ENCODE results near the gene ALG12. TPM values are rescaled to one million over a fixed set of nuclear protein-coding genes. Genes with fewer than 3 reads are reported as not detected.
"Not testable (repeated sequence)": the region's sequence is repeated elsewhere in the genome, so short reads cannot be mapped to it uniquely, and the experiment has no call there.

ALG12 gene
- total and polyA plus RNA-seq, 2 experiments from 2014 or later: 21.9 to 24.4 TPM

- in situ Hi-C loops (cut with MboI): no loop called here
- no peak for DNase-seq
- Histone ChIP-seq H3K4me1 (ENCODE audit: insufficient read depth) (peaks cover 11% of the 10 kb centered on the region), H3K4me3 (no peak overlapping the region), H2AFZ (no peak overlapping the region), H3K27me3 (replicated peaks; ENCODE audit: insufficient read depth) (no peaks in the 10 kb centered on the region), H3K36me3 (ENCODE audit: low read depth) (no peaks in the 10 kb centered on the region), H3K4me2 (ENCODE audit: unreplicated experiment) (no peak overlapping the region), H3K27ac (no peak overlapping the region), H3K9ac (no peak overlapping the region), H4K20me1 (ENCODE audit: insufficient read depth) (no peaks in the 10 kb centered on the region), H3K79me2 (ENCODE audit: insufficient read depth) (no peaks in the 10 kb centered on the region), H3K9me3 (ENCODE audit: low read depth) (no peaks in the 10 kb centered on the region), H3K9me2 (ENCODE audit: insufficient read depth) (no peaks in the 10 kb centered on the region), H3F3A (ENCODE audit: insufficient read depth) (no peaks in the 10 kb centered on the region)
- WGBS, 2 experiments (ENCODE audit: low coverage in 1 of 2, low lambda C conversion rate in 2 of 2, missing lambda C conversion rate in 2 of 2): 65 to 73% methylated on average over 18 to 20 of the region's 23 CpGs
- TF ChIP-seq EZH2phosphoT487 (IDR thresholded peaks at IDR 0.05; ENCODE audit: insufficient read depth, low read depth): no peak
Observed at GRCh38 chr22:49948116-49948957, 30.1 kb upstream of the ALG12 start.

GRCh38 chr22:49947296-49947622 is 29.0 kb upstream of the ALG12 start:
- in situ Hi-C loops (cut with MboI): no loop called here
- H2AFZ ChIP-seq: no peak overlapping the region
- 83 to 91% methylated on average over 6 of the region's 6 CpGs for WGBS, 2 experiments (ENCODE audit: low coverage in 1 of 2, low lambda C conversion rate in 2 of 2, missing lambda C conversion rate in 2 of 2)

GRCh38 chr22:49946612-49947295 is 28.5 kb upstream of the ALG12 start:
- no peak overlapping the region for H3K27ac ChIP-seq
- no peak overlapping the region for H3K9ac ChIP-seq
- no peak overlapping the region for H2AFZ ChIP-seq
- no peaks in the 10 kb centered on the region for H4K20me1 ChIP-seq (ENCODE audit: insufficient read depth)
- no peak for DNase-seq
- H3K4me3 ChIP-seq: no peak overlapping the region
- H3K4me1 ChIP-seq (ENCODE audit: insufficient read depth): peaks cover under 1% of the 10 kb centered on the region
- H3K9me3 ChIP-seq (ENCODE audit: low read depth): no peaks in the 10 kb centered on the region
- in situ Hi-C loops (cut with MboI): no loop called here
- TF ChIP-seq EZH2 (IDR thresholded peaks at IDR 0.05; ENCODE audit: insufficient read depth, poor library complexity, severe bottlenecking) (no peak), EZH2phosphoT487 (IDR thresholded peaks at IDR 0.05; ENCODE audit: insufficient read depth, low read depth) (no peak)
- H3K4me2 ChIP-seq (ENCODE audit: unreplicated experiment): no peak overlapping the region
- H3K9me2 ChIP-seq (ENCODE audit: insufficient read depth): no peaks in the 10 kb centered on the region
- 84 to 88% methylated on average over 15 to 16 of the region's 17 CpGs for WGBS, 2 experiments (ENCODE audit: low coverage in 1 of 2, low lambda C conversion rate in 2 of 2, missing lambda C conversion rate in 2 of 2)
- no peaks in the 10 kb centered on the region for H3K36me3 ChIP-seq (ENCODE audit: low read depth)
- no peaks in the 10 kb centered on the region for H3F3A ChIP-seq (ENCODE audit: insufficient read depth)
- no peaks in the 10 kb centered on the region for H3K27me3 ChIP-seq (replicated peaks; ENCODE audit: insufficient read depth)
- H3K79me2 ChIP-seq (ENCODE audit: insufficient read depth): no peaks in the 10 kb centered on the region

More at GRCh38 chr22:49947296-49947622, 29.0 kb upstream of the ALG12 start:
- Histone ChIP-seq H3K4me3 (no peak overlapping the region), H3K27ac (no peak overlapping the region), H3K9me3 (ENCODE audit: low read depth) (no peaks in the 10 kb centered on the region), H3K27me3 (replicated peaks; ENCODE audit: insufficient read depth) (no peaks in the 10 kb centered on the region), H3K9ac (no peak overlapping the region), H3K79me2 (ENCODE audit: insufficient read depth) (no peaks in the 10 kb centered on the region), H3K9me2 (ENCODE audit: insufficient read depth) (no peaks in the 10 kb centered on the region), H3F3A (ENCODE audit: insufficient read depth) (no peaks in the 10 kb centered on the region), H3K4me1 (ENCODE audit: insufficient read depth) (peaks cover 6% of the 10 kb centered on the region), H4K20me1 (ENCODE audit: insufficient read depth) (no peaks in the 10 kb centered on the region), H3K36me3 (ENCODE audit: low read depth) (no peaks in the 10 kb centered on the region), H3K4me2 (ENCODE audit: unreplicated experiment) (no peak overlapping the region)
- no peak for DNase-seq
- TF ChIP-seq EZH2 (IDR thresholded peaks at IDR 0.05; ENCODE audit: insufficient read depth, poor library complexity, severe bottlenecking) (no peak), EZH2phosphoT487 (IDR thresholded peaks at IDR 0.05; ENCODE audit: insufficient read depth, low read depth) (no peak)

- H3K36me3 ChIP-seq (ENCODE audit: low read depth); H3K4me2 ChIP-seq (ENCODE audit: unreplicated experiment); H2AFZ ChIP-seq; in situ Hi-C loops (cut with MboI); H3K4me1 ChIP-seq (ENCODE audit: insufficient read depth); DNase-seq; H3K4me3 ChIP-seq; H3K27ac ChIP-seq; H3K9me3 ChIP-seq (ENCODE audit: low read depth); H3K79me2 ChIP-seq (ENCODE audit: insufficient read depth); H3K9me2 ChIP-seq (ENCODE audit: insufficient read depth); H4K20me1 ChIP-seq (ENCODE audit: insufficient read depth); H3K9ac ChIP-seq; H3K27me3 ChIP-seq (replicated peaks; ENCODE audit: insufficient read depth); H3F3A ChIP-seq (ENCODE audit: insufficient read depth): not testable (repeated sequence)
- WGBS, 2 experiments (ENCODE audit: low coverage in 1 of 2, low lambda C conversion rate in 2 of 2, missing lambda C conversion rate in 2 of 2): 86 to 93% methylated on average over 8 to 17 of the region's 17 CpGs
Observed at GRCh38 chr22:49945042-49945794, 27.0 kb upstream of the ALG12 start.

Data from GM23248 (cell line).